Dermis blood vessel endothelial cell (primary cell): Measurements from ENCODE around the gene GRID2. TPM values are rescaled to one million over a fixed set of nuclear protein-coding genes. Genes with fewer than 3 reads are reported as not detected.

Experiments
- DNase-seq: peaks from one replicate; pipeline ENCODE4 v3.0.0; 2010
- total RNA-seq: library from RNA; depleted of rRNA; stranded (reverse); fragments of >200 nt; gene quantifications from 2 replicates; pipeline ENCODE4 v1.2.3, GENCODE V29; 2014

The GRID2 gene
- total RNA-seq, 1 donor from 2014 or later: not detected

- no peak for DNase-seq
These were observed 1468.1 kb downstream of the GRID2 start for GRCh38 chr4:93771640-93772411.

- DNase-seq: no peak
These were observed 1469.1 kb downstream of the GRID2 start for GRCh38 chr4:93772858-93773257.

- DNase-seq: no peak
These were observed 1471.8 kb downstream of the GRID2 start for GRCh38 chr4:93775551-93775950.

- no peak for DNase-seq
These were observed 1472.8 kb downstream of the GRID2 start for GRCh38 chr4:93776386-93777080.

- no peak for DNase-seq
These were observed 1473.3 kb downstream of the GRID2 start for GRCh38 chr4:93777081-93777460.

- no peak for DNase-seq
These were observed 1475.5 kb downstream of the GRID2 start for GRCh38 chr4:93779228-93779627.

- DNase-seq: no peak
These were observed 1476.3 kb downstream of the GRID2 start for GRCh38 chr4:93780080-93780479.

GRCh38 chr4:93781198-93781597 is 1477.4 kb downstream of the GRID2 start:
- no peak for DNase-seq

GRCh38 chr4:93786149-93786548 is 1482.4 kb downstream of the GRID2 start:
- DNase-seq: no peak

- DNase-seq: peak; percentile 42
These were observed 1484.9 kb downstream of the GRID2 start for GRCh38 chr4:93788712-93789111.

GRCh38 chr4:93791570-93792195 is 1487.9 kb downstream of the GRID2 start:
- peak; percentile 69 for DNase-seq

GRCh38 chr4:93802045-93802444 is 1498.3 kb downstream of the GRID2 start:
- no peak for DNase-seq

GRCh38 chr4:93809773-93810172 is 1506.0 kb downstream of the GRID2 start:
- DNase-seq: no peak

GRCh38 chr4:93810340-93810992 is 1506.7 kb downstream of the GRID2 start:
- no peak for DNase-seq

- no peak for DNase-seq
These were observed 1509.3 kb downstream of the GRID2 start for GRCh38 chr4:93813092-93813491.

GRCh38 chr4:93814141-93814540 is 1510.4 kb downstream of the GRID2 start:
- DNase-seq: no peak

GRCh38 chr4:93814722-93815121 is 1511.0 kb downstream of the GRID2 start:
- DNase-seq: no peak
